OCI-LY3 (cell line): Measurements from ENCODE around the gene LDLRAD4.

Experiments used
- CTCF ChIP-seq: fragments of 200-600, 300-600 bp; sonication (generic); IDR thresholded peaks from 2 replicates; pipeline ENCODE4 v1.5.1; 2014; ENCODE audit warnings: antibody characterized with exemption, low read length, low read depth
- EZH2phosphoT487 ChIP-seq: fragments of 200-600 bp; shearing (Covaris generic); IDR thresholded peaks from 2 replicates; pipeline ENCODE4 v1.6.1; 2018; ENCODE audit warnings: antibody characterized with exemption, mixed run types, low read depth

GRCh38 chr18:13616041-13616440 lies 397.5 kb downstream of the LDLRAD4 start:
- TF ChIP-seq CTCF (no peak), EZH2phosphoT487 (no peak)
